Measurements from ENCODE around the gene KRT78.

The KRT78 gene

DNA sequence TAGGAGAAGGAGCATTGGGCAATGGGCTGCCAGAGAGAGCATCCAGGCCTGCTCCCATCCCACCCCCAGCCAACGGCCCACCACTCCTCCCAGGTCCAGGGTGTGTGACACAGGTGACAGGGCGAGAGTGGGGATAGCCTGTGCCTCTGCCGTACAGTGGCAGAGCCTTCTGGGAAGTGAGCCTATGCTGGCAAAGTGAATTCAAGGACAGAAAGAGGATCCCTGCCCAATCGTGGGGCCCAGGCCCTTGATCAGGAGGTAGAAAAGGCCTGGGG, 14.1 kb downstream of the KRT78 start:
- TF ChIP-seq, protein P1, sequence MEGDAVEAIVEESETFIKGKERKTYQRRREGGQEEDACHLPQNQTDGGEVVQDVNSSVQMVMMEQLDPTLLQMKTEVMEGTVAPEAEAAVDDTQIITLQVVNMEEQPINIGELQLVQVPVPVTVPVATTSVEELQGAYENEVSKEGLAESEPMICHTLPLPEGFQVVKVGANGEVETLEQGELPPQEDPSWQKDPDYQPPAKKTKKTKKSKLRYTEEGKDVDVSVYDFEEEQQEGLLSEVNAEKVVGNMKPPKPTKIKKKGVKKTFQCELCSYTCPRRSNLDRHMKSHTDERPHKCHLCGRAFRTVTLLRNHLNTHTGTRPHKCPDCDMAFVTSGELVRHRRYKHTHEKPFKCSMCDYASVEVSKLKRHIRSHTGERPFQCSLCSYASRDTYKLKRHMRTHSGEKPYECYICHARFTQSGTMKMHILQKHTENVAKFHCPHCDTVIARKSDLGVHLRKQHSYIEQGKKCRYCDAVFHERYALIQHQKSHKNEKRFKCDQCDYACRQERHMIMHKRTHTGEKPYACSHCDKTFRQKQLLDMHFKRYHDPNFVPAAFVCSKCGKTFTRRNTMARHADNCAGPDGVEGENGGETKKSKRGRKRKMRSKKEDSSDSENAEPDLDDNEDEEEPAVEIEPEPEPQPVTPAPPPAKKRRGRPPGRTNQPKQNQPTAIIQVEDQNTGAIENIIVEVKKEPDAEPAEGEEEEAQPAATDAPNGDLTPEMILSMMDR (IDR thresholded peaks at IDR 0.05; ENCODE audit: low read depth, low read length), result no peak
- Histone ChIP-seq H3K9me3 (no peaks in the 10 kb centered on the region), H3K4me1 (no peaks in the 10 kb centered on the region), H3K4me3 (ENCODE audit: low read depth, low read length) (no peak overlapping the region), H3K36me3 (no peaks in the 10 kb centered on the region), H3K27me3 (peaks cover 36% of the 10 kb centered on the region)
- no peak for DNase-seq

DNA sequence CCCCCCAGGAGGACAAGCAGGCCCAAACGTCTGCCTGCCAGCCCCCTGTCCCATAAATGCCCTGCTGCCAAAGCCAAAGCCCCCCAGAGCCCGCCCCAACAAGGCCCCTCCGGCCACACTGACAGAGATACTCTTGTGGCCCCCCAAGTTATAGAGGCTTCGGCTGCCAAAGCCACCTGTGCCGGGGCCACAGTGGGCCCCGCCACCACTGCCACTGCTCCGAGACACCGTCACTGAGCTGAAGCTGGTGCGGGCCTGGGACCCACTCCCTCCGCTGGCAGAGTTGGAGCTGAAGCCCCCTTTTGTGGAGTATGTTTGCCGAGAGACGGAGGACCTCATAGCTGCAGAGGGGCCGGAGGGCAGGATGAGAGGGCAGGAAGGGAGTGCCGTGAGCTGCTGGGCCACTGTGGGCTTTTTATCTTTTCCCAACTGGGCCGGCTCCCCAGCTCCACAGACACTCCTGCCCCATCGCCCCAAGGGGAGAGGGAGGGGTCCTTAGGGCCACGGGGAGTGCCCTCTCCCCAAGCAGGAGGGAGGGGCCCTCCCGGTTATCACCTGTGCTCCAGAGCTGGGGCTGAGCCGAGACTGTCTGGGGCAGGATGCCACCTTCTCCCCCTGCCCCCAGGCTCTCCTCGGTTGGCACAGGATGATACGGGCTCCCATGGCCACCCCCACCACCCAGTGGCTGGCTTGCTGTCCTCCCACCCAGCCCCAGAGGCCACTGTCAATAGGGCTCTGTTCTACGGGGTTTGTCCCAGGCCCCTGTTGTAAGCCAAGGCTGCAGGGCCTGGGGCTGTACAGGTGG, 14.7 kb downstream of the KRT78 start, which contains the start of gene KRT79:
KRT79 (minus strand) TSS at position 390 of the 805 bp plus-strand sequence; CDS start at position 339, 51 bp downstream.
- Histone ChIP-seq H3K36me3 (no peaks in the 10 kb centered on the region), H3K4me1 (no peaks in the 10 kb centered on the region), H3K27me3 (peaks cover 30% of the 10 kb centered on the region), H3K9me3 (no peaks in the 10 kb centered on the region), H3K4me3 (ENCODE audit: low read depth, low read length) (no peak within 1 kb of the TSS)
- DNase-seq, result no peak
- TF ChIP-seq, protein P1 (IDR thresholded peaks at IDR 0.05; ENCODE audit: low read depth, low read length), result no peak

DNA sequence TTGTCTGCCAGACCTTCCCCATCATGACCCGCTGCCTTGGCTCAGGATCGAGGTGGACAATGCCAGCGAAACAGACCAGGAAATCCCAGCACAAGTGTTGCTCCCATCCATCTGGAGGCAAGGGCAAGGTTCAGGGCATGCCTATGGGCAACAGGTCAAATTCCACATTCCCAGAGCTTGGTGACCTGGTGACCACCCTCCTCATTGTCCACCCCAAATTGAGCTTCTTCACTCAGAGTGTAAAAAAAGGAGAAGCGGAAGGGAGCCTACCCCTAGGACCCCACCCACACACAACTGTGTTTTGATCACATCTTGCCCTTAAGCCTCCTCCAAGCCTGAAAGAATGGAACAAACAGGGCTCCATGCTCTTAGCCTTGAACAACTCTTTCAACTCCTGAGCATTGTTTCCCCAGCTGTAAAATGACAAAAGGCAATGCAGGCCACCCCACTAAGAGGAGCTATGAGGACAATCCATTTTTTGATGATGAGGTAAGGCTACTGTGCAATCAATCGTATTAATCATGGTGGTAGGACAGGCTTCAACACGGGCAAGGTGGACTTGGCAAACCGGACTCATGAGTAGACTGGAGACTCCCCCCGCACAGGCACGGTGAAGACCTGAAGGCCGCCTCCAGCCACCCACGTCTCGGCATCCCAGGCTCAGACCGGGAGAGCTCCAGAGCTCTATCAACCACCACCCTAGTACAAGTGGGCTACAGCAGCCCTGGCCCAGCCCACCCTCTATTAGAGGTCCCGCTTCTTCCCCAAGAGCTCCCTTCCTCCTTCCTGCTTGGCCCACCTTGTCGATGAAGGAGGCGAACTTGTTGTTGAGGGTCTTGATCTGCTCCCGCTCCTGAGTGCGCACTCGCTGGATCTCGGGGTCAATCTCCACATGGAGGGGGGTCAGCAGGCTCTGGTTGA, 15.5 kb downstream of the KRT78 start:
- TF ChIP-seq, protein P1 (IDR thresholded peaks at IDR 0.05; ENCODE audit: low read depth, low read length), result no peak
- Histone ChIP-seq H3K27me3 (peaks cover 21% of the 10 kb centered on the region), H3K9me3 (no peaks in the 10 kb centered on the region), H3K4me3 (ENCODE audit: low read depth, low read length) (no peak overlapping the region), H3K36me3 (no peaks in the 10 kb centered on the region), H3K4me1 (no peaks in the 10 kb centered on the region)
- DNase-seq, result no peak

DNA sequence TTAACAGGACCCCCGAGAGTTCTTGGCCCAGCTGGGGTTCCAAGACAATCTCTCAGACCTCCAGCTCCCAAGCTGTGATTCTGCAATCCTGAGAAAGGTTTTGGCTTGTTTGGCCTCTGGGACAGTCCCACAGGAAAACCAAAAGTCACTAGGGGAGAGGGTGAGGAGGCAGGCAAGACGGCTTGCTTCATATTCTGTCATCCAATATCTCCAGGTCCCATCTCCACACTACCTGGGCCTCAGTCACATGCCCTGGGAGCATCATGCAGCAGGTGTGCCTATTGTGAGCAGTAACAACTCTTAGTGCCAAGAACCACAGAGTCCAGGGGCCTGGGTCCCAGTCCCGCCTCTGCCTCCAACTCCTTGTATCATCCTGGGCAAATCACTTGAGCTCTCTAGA, 16.3 kb downstream of the KRT78 start:
- Histone ChIP-seq H3K27me3 (peaks cover 13% of the 10 kb centered on the region; the same call in 1 of the 2 replicates), H3K4me3 (ENCODE audit: low read depth, low read length) (no peak overlapping the region), H3K4me1 (no peaks in the 10 kb centered on the region), H3K9me3 (no peaks in the 10 kb centered on the region), H3K36me3 (no peaks in the 10 kb centered on the region)
- TF ChIP-seq, protein P1 (IDR thresholded peaks at IDR 0.05; ENCODE audit: low read depth, low read length), result no peak
- no peak for DNase-seq

DNA sequence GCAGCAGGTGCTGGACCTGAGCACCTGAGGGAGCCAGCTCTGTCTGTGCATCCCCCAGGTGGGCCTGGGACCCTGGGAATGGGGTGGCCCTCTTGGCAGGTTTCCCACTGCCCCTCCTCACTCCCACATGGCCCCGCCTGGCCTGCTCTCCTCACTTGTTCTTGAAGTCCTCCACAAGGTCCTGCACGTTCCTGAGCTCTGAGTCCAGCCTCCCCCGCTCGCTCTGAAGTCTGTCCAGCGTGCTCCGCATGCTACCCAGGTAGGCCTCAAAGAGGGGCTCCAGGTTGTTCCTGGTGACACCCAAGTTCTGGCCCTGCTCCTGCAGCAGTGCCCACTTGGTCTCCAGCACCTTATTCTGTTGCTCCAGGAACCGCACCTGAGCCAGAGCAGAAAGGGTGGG, 17.5 kb downstream of the KRT78 start:
- Histone ChIP-seq H3K4me3 (ENCODE audit: low read depth, low read length) (no peak overlapping the region), H3K4me1 (no peaks in the 10 kb centered on the region), H3K9me3 (no peaks in the 10 kb centered on the region), H3K36me3 (no peaks in the 10 kb centered on the region), H3K27me3 (peaks cover 7% of the 10 kb centered on the region; the same call in 1 of the 2 replicates)
- TF ChIP-seq, protein P1 (IDR thresholded peaks at IDR 0.05; ENCODE audit: low read depth, low read length), result no peak
- DNase-seq, result no peak
